GM12864 (cell line): ENCODE results near the gene GALNT2.

ENCODE experiments used
- DNase-seq: peaks from one replicate; pipeline ENCODE4 v3.0.0-alpha.2; 2011; ENCODE audit warnings: low read depth
- H3K4me3 ChIP-seq: 2 replicates; pipeline ENCODE4 v1.5.1; 2011; ENCODE audit warnings: mild to moderate bottlenecking, low read depth, low read length, control low read depth
- CTCF ChIP-seq: IDR thresholded peaks from 2 replicates; pipeline ENCODE4 v1.5.1; 2011; ENCODE audit warnings: low read depth, mild to moderate bottlenecking, moderate library complexity, low read length, control low read depth, inconsistent platforms; ENCODE audit errors: missing control alignments

The GALNT2 gene

GRCh38 chr1:230278376-230278775 is 211.3 kb downstream of the GALNT2 start:
- DNase-seq, result no peak
- no peak overlapping the region for H3K4me3 ChIP-seq
- no peak for TF ChIP-seq CTCF

GRCh38 chr1:230278871-230279582 is 212.0 kb downstream of the GALNT2 start:
- H3K4me3 ChIP-seq, result no peak overlapping the region
- DNase-seq, result no peak
- no peak for TF ChIP-seq CTCF

GRCh38 chr1:230279583-230279945 is 212.5 kb downstream of the GALNT2 start:
- no peak for TF ChIP-seq CTCF
- H3K4me3 ChIP-seq, result no peak overlapping the region
- no peak for DNase-seq

GRCh38 chr1:230280054-230280795 is 213.2 kb downstream of the GALNT2 start:
- no peak for DNase-seq
- H3K4me3 ChIP-seq, result no peak overlapping the region
- no peak for TF ChIP-seq CTCF

GRCh38 chr1:230280906-230281413 is 213.9 kb downstream of the GALNT2 start:
- no peak for DNase-seq

GRCh38 chr1:230281556-230281955 is 214.5 kb downstream of the GALNT2 start:
- no peak overlapping the region for H3K4me3 ChIP-seq
- DNase-seq, result no peak
- TF ChIP-seq CTCF, result no peak

More at GRCh38 chr1:230280906-230281413, 213.9 kb downstream of the GALNT2 start:
- no peak overlapping the region for H3K4me3 ChIP-seq
- TF ChIP-seq CTCF, result no peak
